DND-41 (cell line): ENCODE data around the gene SSR2.

ENCODE experiments used
- CTCF ChIP-seq: IDR thresholded peaks from 2 replicates; pipeline ENCODE4 v1.5.1; 2012; ENCODE audit warnings: borderline replicate concordance, low read length, moderate library complexity, mild to moderate bottlenecking; ENCODE audit not compliant: poor library complexity, severe bottlenecking; ENCODE audit errors: extremely low read depth
- EZH2 ChIP-seq: IDR thresholded peaks from 3 replicates; pipeline ENCODE4 v1.6.1; 2012; ENCODE audit warnings: borderline replicate concordance, low read depth, mild to moderate bottlenecking, moderate library complexity, low read length, inconsistent platforms; ENCODE audit not compliant: severe bottlenecking

- no peak for TF ChIP-seq CTCF
- TF ChIP-seq EZH2, result no peak
Observed at GRCh38 chr1:156045076-156045475, 24.3 kb upstream of the SSR2 start.
